Hepatocyte (in vitro differentiated cells): ENCODE measurements around the gene NRXN2. TPM values are rescaled to one million over a fixed set of nuclear protein-coding genes. Genes with fewer than 3 reads are reported as not detected.

Experiments
- DNase-seq: peaks from one replicate; pipeline ENCODE4 v3.0.0-alpha.2; 2016; ENCODE audit warnings: low spot score
- H2AFZ ChIP-seq: fragments of 200-600 bp; sonication (generic); 2 replicates; pipeline ENCODE4 v1.6.0; 2016; ENCODE audit warnings: antibody characterized with exemption, mild to moderate bottlenecking
- H3K27ac ChIP-seq: fragments of 200-600 bp; sonication (generic); 2 replicates; pipeline ENCODE4 v1.5.1; 2016; ENCODE audit warnings: mild to moderate bottlenecking
- H3K27me3 ChIP-seq: fragments of 200-600 bp; sonication (generic); 2 replicates; pipeline ENCODE4 v1.6.1; 2016
- H3K36me3 ChIP-seq: fragments of 200-600 bp; sonication (generic); replicated peaks from 2 replicates; pipeline ENCODE4 v1.5.1; 2016; ENCODE audit warnings: low read depth; ENCODE audit not compliant: insufficient read depth
- H3K4me1 ChIP-seq: fragments of 200-600 bp; sonication (generic); 2 replicates; pipeline ENCODE4 v1.5.1; 2016; ENCODE audit warnings: mild to moderate bottlenecking, moderate library complexity; ENCODE audit not compliant: insufficient read depth
- H3K4me2 ChIP-seq: fragments of 200-600 bp; sonication (generic); 2 replicates; pipeline ENCODE4 v1.6.0; 2016
- H3K4me3 ChIP-seq: fragments of 200-600 bp; sonication (generic); 2 replicates; pipeline ENCODE4 v1.5.1; 2016; ENCODE audit warnings: mild to moderate bottlenecking
- H3K79me2 ChIP-seq: fragments of 200-600 bp; sonication (generic); 2 replicates; pipeline ENCODE4 v1.6.0; 2017; ENCODE audit warnings: mild to moderate bottlenecking
- H3K9me2 ChIP-seq: fragments of 200-600 bp; sonication (generic); replicated peaks from 2 replicates; pipeline ENCODE4 v1.6.0; 2017; ENCODE audit warnings: mild to moderate bottlenecking; ENCODE audit not compliant: insufficient read depth
- H3K9me3 ChIP-seq: fragments of 200-600 bp; sonication (generic); 2 replicates; pipeline ENCODE4 v1.5.1; 2016; ENCODE audit warnings: low read depth, mild to moderate bottlenecking
- H4K20me1 ChIP-seq: fragments of 200-600 bp; sonication (generic); 2 replicates; pipeline ENCODE4 v1.6.0; 2016; ENCODE audit warnings: mild to moderate bottlenecking; ENCODE audit not compliant: insufficient read depth, poor library complexity, severe bottlenecking
- CTCF ChIP-seq: fragments of 200-600 bp; sonication (generic); IDR thresholded peaks from 2 replicates; pipeline ENCODE4 v1.5.1; 2016; ENCODE audit warnings: antibody characterized with exemption, mild to moderate bottlenecking; ENCODE audit not compliant: poor library complexity
- EZH2 ChIP-seq: fragments of 200-600 bp; sonication (generic); IDR thresholded peaks from 2 replicates; pipeline ENCODE4 v1.6.1; 2016; ENCODE audit warnings: antibody characterized with exemption, mild to moderate bottlenecking, borderline replicate concordance
- EZH2phosphoT487 ChIP-seq: fragments of 200-600 bp; sonication (generic); IDR thresholded peaks from one replicate; pipeline ENCODE4 v1.6.1; 2018; ENCODE audit warnings: antibody characterized with exemption, mild to moderate bottlenecking, low read depth, moderate library complexity; ENCODE audit not compliant: unreplicated experiment, severe bottlenecking
- WGBS: methylation state at CpG from one replicate; pipeline ENCODE4 v1.1.6; 2016; ENCODE audit warnings: low lambda C conversion rate; ENCODE audit errors: missing lambda C conversion rate; 5-methylcytosine and 5-hydroxymethylcytosine counted together
- polyA plus RNA-seq: library from polyadenylated mRNA; unstranded; fragments of >200 nt; fragmentation: Nextera tagmentation; extraction: Ambion mirVana; gene quantifications from 2 replicates; pipeline ENCODE4 v1.2.1, GENCODE V29; 2016
- total RNA-seq: library from RNA; depleted of rRNA; stranded (reverse); fragments of >200 nt; gene quantifications from 2 replicates; pipeline ENCODE4 v1.2.3, GENCODE V29; 2014

Gene NRXN2
- total and polyA plus RNA-seq, 2 experiments from 2014 or later = 0.83 to 1.7 TPM

- Histone ChIP-seq H3K27me3 (no peaks in the 10 kb centered on the region), H2AFZ (no peak overlapping the region), H3K9me3 (no peaks in the 10 kb centered on the region), H3K4me1 (no peaks in the 10 kb centered on the region), H3K4me3 (no peak overlapping the region), H3K9me2 (no peaks in the 10 kb centered on the region), H3K4me2 (no peak overlapping the region), H3K79me2 (no peaks in the 10 kb centered on the region), H3K27ac (no peak overlapping the region), H3K36me3 (no peaks in the 10 kb centered on the region), H4K20me1 (no peaks in the 10 kb centered on the region)
- TF ChIP-seq EZH2 = no peak
- TF ChIP-seq CTCF = no peak
- no peak for TF ChIP-seq EZH2phosphoT487
- no peak for DNase-seq
- 94% methylated on average over 10 of the region's 10 CpGs for WGBS
Measured at GRCh38 chr11:64602466-64603070, 120.4 kb downstream of the NRXN2 start.

- no peaks in the 10 kb centered on the region for H3K9me2 ChIP-seq
- no peaks in the 10 kb centered on the region for H3K79me2 ChIP-seq
- H3K27me3 ChIP-seq = no peaks in the 10 kb centered on the region
- 94% methylated on average over 12 of the region's 12 CpGs for WGBS
- no peak overlapping the region for H2AFZ ChIP-seq
- H3K9me3 ChIP-seq = no peaks in the 10 kb centered on the region
- H3K4me2 ChIP-seq = no peak overlapping the region
- DNase-seq = no peak
- H3K4me3 ChIP-seq = no peak overlapping the region
- no peak overlapping the region for H3K27ac ChIP-seq
- no peaks in the 10 kb centered on the region for H3K4me1 ChIP-seq
- no peaks in the 10 kb centered on the region for H3K36me3 ChIP-seq
- TF ChIP-seq EZH2phosphoT487 = no peak
- no peak for TF ChIP-seq EZH2
- no peaks in the 10 kb centered on the region for H4K20me1 ChIP-seq
Measured at GRCh38 chr11:64601605-64602465, 121.2 kb downstream of the NRXN2 start.

GRCh38 chr11:64600281-64600992 is 122.6 kb downstream of the NRXN2 start:
- no peaks in the 10 kb centered on the region for H3K9me3 ChIP-seq

More at GRCh38 chr11:64600281-64600992, 122.6 kb downstream of the NRXN2 start:
- Histone ChIP-seq H3K36me3 (no peaks in the 10 kb centered on the region), H4K20me1 (no peaks in the 10 kb centered on the region), H3K4me3 (no peak overlapping the region), H3K27me3 (no peaks in the 10 kb centered on the region), H3K4me1 (no peaks in the 10 kb centered on the region), H3K4me2 (no peak overlapping the region), H3K79me2 (no peaks in the 10 kb centered on the region), H3K9me2 (no peaks in the 10 kb centered on the region), H3K27ac (no peak overlapping the region), H2AFZ (no peak overlapping the region)
- no peak for DNase-seq
- WGBS = 89% methylated on average over 17 of the region's 19 CpGs
- TF ChIP-seq CTCF = no peak
- TF ChIP-seq EZH2 = no peak
- TF ChIP-seq EZH2phosphoT487 = no peak
